ENCODE data around the gene UFD1. TPM values are rescaled to one million over a fixed set of nuclear protein-coding genes. Genes with fewer than 3 reads are reported as not detected.

UFD1 gene
- total and polyA plus RNA-seq, 3 donors from 2014 or later = 46.1 to 86.6 (median 54.5) TPM

- TF ChIP-seq POLR2A (IDR thresholded peaks at IDR 0.05) (no peak), CTCF (IDR thresholded peaks at IDR 0.05) (no peak)
- intact Hi-C loops (cut with DNase I; ENCODE audit: low total_unique reads) = no loop called here
- no peaks in the 10 kb centered on the region for H3K9me3 ChIP-seq
- H3K27ac ChIP-seq = no peak overlapping the region
- H3K36me3 ChIP-seq (ENCODE audit: low read depth, missing control alignments) = no peaks in the 10 kb centered on the region
- 94 to 97% methylated on average over 1 of the region's 1 CpG for WGBS, 2 donors
- H3K27me3 ChIP-seq = no peaks in the 10 kb centered on the region
- no peak for DNase-seq
- no peaks in the 10 kb centered on the region for H3K4me1 ChIP-seq
- H3K4me3 ChIP-seq = no peak overlapping the region
Measured at GRCh38 chr22:19463008-19463407, 16.0 kb downstream of the UFD1 start.

GRCh38 chr22:19461506-19461905, 17.5 kb downstream of the UFD1 start:
- no peaks in the 10 kb centered on the region for H3K36me3 ChIP-seq (ENCODE audit: low read depth, missing control alignments)

GRCh38 chr22:19460036-19460435, 19.0 kb downstream of the UFD1 start:
- Histone ChIP-seq H3K27me3 (no peaks in the 10 kb centered on the region), H3K9me3 (no peaks in the 10 kb centered on the region), H3K27ac (no peak overlapping the region), H3K4me1 (no peaks in the 10 kb centered on the region), H3K36me3 (ENCODE audit: low read depth, missing control alignments) (no peaks in the 10 kb centered on the region), H3K4me3 (no peak overlapping the region)
- WGBS, 2 donors = 81 to 85% methylated on average over 2 of the region's 2 CpGs
- TF ChIP-seq CTCF (IDR thresholded peaks at IDR 0.05) (no peak), POLR2A (IDR thresholded peaks at IDR 0.05) (no peak)
- DNase-seq = no peak
- intact Hi-C loops (cut with DNase I; ENCODE audit: low total_unique reads) = no loop called here

More at GRCh38 chr22:19461506-19461905, 17.5 kb downstream of the UFD1 start:
- no peaks in the 10 kb centered on the region for H3K4me1 ChIP-seq
- H3K27me3 ChIP-seq = no peaks in the 10 kb centered on the region
- no peak overlapping the region for H3K27ac ChIP-seq
- H3K9me3 ChIP-seq = no peaks in the 10 kb centered on the region
- no peak for DNase-seq
- no peak overlapping the region for H3K4me3 ChIP-seq
- WGBS, 2 donors = 85 to 98% methylated on average over 1 of the region's 1 CpG
- intact Hi-C loops (cut with DNase I; ENCODE audit: low total_unique reads) = no loop called here
- TF ChIP-seq POLR2A (IDR thresholded peaks at IDR 0.05) = no peak

GRCh38 chr22:19457828-19458428, 21.1 kb downstream of the UFD1 start:
- 94 to 97% methylated on average over 8 of the region's 8 CpGs for WGBS, 2 donors
- no peaks in the 10 kb centered on the region for H3K9me3 ChIP-seq
- no peaks in the 10 kb centered on the region for H3K4me1 ChIP-seq
- H3K36me3 ChIP-seq (ENCODE audit: low read depth, missing control alignments) = no peaks in the 10 kb centered on the region
- no peak for DNase-seq
- H3K27ac ChIP-seq = no peak overlapping the region
- no peaks in the 10 kb centered on the region for H3K27me3 ChIP-seq
- no peak overlapping the region for H3K4me3 ChIP-seq
- TF ChIP-seq POLR2A (IDR thresholded peaks at IDR 0.05) (no peak), CTCF (IDR thresholded peaks at IDR 0.05) (no peak)
- intact Hi-C loops (cut with DNase I; ENCODE audit: low total_unique reads) = no loop called here

- H3K36me3 ChIP-seq (ENCODE audit: low read depth, missing control alignments) = no peaks in the 10 kb centered on the region
- intact Hi-C loops (cut with DNase I; ENCODE audit: low total_unique reads) = no loop called here
- DNase-seq = no peak
Measured at GRCh38 chr22:19456541-19456940, 22.5 kb downstream of the UFD1 start.

More at GRCh38 chr22:19456541-19456940, 22.5 kb downstream of the UFD1 start:
- H3K27me3 ChIP-seq = no peaks in the 10 kb centered on the region
- H3K4me1 ChIP-seq = no peaks in the 10 kb centered on the region
- no peak overlapping the region for H3K4me3 ChIP-seq
- 90 to 95% methylated on average over 10 of the region's 10 CpGs for WGBS, 2 donors
- TF ChIP-seq CTCF (IDR thresholded peaks at IDR 0.05) (no peak), POLR2A (IDR thresholded peaks at IDR 0.05) (no peak)
- no peak overlapping the region for H3K27ac ChIP-seq
- H3K9me3 ChIP-seq = no peaks in the 10 kb centered on the region
